Measurements from ENCODE around the gene BDKRB2.

DNA sequence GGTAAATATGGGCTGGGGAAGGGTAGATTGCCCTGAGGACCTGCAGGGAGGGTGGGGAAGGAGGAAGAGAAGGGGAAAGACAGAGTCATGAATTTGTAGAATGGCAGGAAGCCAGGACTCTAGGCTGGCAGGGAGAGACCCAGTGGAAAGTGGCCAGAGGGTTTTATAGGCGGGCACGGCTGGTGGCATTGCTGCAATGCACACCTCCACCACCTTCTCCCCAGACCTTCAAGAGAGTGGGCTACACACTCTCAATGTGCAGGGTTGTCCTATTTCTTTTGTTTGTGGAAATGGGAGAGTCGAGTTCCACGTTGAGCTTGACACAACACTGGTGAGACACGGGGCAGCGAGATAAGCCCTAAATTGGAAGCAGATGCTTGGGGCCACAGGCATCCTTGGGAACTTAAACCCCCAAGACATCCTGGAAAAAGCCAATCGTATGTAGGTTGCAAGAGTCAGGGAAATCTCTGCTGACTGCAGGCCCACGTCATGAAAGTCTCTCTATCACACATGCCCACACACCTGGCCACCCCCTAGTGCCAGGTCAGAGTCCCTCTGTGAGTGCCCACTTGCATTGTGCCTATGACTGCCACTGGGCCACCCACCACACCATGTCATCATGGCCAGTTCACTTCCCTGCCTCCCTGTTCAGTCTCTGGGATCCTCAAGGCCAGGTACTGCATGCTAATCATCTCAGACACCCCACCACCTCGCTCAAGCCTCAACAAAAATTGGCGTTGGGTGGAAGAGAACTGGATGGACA is 38.0 kb upstream of the BDKRB2 start:
- TF ChIP-seq, protein P1, sequence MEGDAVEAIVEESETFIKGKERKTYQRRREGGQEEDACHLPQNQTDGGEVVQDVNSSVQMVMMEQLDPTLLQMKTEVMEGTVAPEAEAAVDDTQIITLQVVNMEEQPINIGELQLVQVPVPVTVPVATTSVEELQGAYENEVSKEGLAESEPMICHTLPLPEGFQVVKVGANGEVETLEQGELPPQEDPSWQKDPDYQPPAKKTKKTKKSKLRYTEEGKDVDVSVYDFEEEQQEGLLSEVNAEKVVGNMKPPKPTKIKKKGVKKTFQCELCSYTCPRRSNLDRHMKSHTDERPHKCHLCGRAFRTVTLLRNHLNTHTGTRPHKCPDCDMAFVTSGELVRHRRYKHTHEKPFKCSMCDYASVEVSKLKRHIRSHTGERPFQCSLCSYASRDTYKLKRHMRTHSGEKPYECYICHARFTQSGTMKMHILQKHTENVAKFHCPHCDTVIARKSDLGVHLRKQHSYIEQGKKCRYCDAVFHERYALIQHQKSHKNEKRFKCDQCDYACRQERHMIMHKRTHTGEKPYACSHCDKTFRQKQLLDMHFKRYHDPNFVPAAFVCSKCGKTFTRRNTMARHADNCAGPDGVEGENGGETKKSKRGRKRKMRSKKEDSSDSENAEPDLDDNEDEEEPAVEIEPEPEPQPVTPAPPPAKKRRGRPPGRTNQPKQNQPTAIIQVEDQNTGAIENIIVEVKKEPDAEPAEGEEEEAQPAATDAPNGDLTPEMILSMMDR (IDR thresholded peaks at IDR 0.05), result no peak
- TF ChIP-seq, protein P2, sequence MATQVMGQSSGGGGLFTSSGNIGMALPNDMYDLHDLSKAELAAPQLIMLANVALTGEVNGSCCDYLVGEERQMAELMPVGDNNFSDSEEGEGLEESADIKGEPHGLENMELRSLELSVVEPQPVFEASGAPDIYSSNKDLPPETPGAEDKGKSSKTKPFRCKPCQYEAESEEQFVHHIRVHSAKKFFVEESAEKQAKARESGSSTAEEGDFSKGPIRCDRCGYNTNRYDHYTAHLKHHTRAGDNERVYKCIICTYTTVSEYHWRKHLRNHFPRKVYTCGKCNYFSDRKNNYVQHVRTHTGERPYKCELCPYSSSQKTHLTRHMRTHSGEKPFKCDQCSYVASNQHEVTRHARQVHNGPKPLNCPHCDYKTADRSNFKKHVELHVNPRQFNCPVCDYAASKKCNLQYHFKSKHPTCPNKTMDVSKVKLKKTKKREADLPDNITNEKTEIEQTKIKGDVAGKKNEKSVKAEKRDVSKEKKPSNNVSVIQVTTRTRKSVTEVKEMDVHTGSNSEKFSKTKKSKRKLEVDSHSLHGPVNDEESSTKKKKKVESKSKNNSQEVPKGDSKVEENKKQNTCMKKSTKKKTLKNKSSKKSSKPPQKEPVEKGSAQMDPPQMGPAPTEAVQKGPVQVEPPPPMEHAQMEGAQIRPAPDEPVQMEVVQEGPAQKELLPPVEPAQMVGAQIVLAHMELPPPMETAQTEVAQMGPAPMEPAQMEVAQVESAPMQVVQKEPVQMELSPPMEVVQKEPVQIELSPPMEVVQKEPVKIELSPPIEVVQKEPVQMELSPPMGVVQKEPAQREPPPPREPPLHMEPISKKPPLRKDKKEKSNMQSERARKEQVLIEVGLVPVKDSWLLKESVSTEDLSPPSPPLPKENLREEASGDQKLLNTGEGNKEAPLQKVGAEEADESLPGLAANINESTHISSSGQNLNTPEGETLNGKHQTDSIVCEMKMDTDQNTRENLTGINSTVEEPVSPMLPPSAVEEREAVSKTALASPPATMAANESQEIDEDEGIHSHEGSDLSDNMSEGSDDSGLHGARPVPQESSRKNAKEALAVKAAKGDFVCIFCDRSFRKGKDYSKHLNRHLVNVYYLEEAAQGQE (IDR thresholded peaks at IDR 0.05; ENCODE audit: insufficient read depth in 1 of 2, low read depth in 2 of 2, low read length in 1 of 2), result no peak
